MG63 (cell line): ENCODE data around the gene ARHGAP33. TPM values are rescaled to one million over a fixed set of nuclear protein-coding genes. Genes with fewer than 3 reads are reported as not detected.
"Not testable (repeated sequence)": the region's sequence is repeated elsewhere in the genome, so short reads cannot be mapped to it uniquely, and the experiment has no call there.

Source experiments
- DNase-seq: peaks from one replicate; pipeline ENCODE4 v3.0.0-alpha.2; 2020
- H3K27me3 ChIP-seq: fragments of 250-450 bp; sonication (Bioruptor Pico); 2 replicates; pipeline ENCODE4 v1.5.1; 2020; ENCODE audit warnings: mild to moderate bottlenecking, moderate library complexity
- H3K36me3 ChIP-seq: fragments of 250-450 bp; sonication (Bioruptor Pico); 2 replicates; pipeline ENCODE4 v1.5.1; 2020; ENCODE audit warnings: mild to moderate bottlenecking, moderate library complexity
- H3K4me3 ChIP-seq: fragments of 250-450 bp; sonication (Bioruptor Pico); 2 replicates; pipeline ENCODE4 v1.5.1; 2020; ENCODE audit warnings: mild to moderate bottlenecking, moderate library complexity
- H3K9me3 ChIP-seq: fragments of 250-450 bp; sonication (Bioruptor Pico); 2 replicates; pipeline ENCODE4 v1.5.1; 2020; ENCODE audit warnings: mild to moderate bottlenecking, moderate library complexity
- total RNA-seq: library from RNA; depleted of rRNA; stranded (reverse); fragments of >200 nt; shearing (Covaris generic); gene quantifications from 2 replicates; pipeline ENCODE4 v1.2.3, GENCODE V29; 2014; ENCODE audit warnings: low replicate concordance

Gene ARHGAP33
- total RNA-seq, 1 experiment from 2014 or later, result 1.6 TPM

GRCh38 chr19:35793381-35794165, 18.2 kb downstream of the ARHGAP33 start:
- Histone ChIP-seq H3K27me3 (peaks cover 9% of the 10 kb centered on the region), H3K36me3 (no peaks in the 10 kb centered on the region), H3K9me3 (no peaks in the 10 kb centered on the region), H3K4me3 (no peak overlapping the region)
- DNase-seq, result no peak

GRCh38 chr19:35795564-35795963, 20.2 kb downstream of the ARHGAP33 start:
- H3K36me3 ChIP-seq, DNase-seq, H3K4me3 ChIP-seq, H3K9me3 ChIP-seq, H3K27me3 ChIP-seq: not testable (repeated sequence)

- no peak overlapping the region for H3K4me3 ChIP-seq
- H3K9me3 ChIP-seq, result no peaks in the 10 kb centered on the region
- peaks cover 11% of the 10 kb centered on the region for H3K27me3 ChIP-seq
- no peaks in the 10 kb centered on the region for H3K36me3 ChIP-seq
- no peak for DNase-seq
Observed at GRCh38 chr19:35796645-35797542, 21.5 kb downstream of the ARHGAP33 start.

- no peak overlapping the region for H3K4me3 ChIP-seq
- H3K36me3 ChIP-seq, result no peaks in the 10 kb centered on the region
- DNase-seq, result no peak
- no peaks in the 10 kb centered on the region for H3K9me3 ChIP-seq
- H3K27me3 ChIP-seq, result peaks cover 12% of the 10 kb centered on the region
Observed at GRCh38 chr19:35797663-35798062, 22.3 kb downstream of the ARHGAP33 start.

GRCh38 chr19:35801828-35802227, 26.5 kb downstream of the ARHGAP33 start:
- H3K4me3 ChIP-seq, result no peak overlapping the region
- no peaks in the 10 kb centered on the region for H3K9me3 ChIP-seq
- DNase-seq, result no peak
- H3K36me3 ChIP-seq, result no peaks in the 10 kb centered on the region
- H3K27me3 ChIP-seq, result peaks cover 18% of the 10 kb centered on the region

GRCh38 chr19:35805526-35806102, 30.2 kb downstream of the ARHGAP33 start:
- H3K4me3 ChIP-seq, result no peak overlapping the region
- no peaks in the 10 kb centered on the region for H3K36me3 ChIP-seq
- H3K27me3 ChIP-seq, result peaks cover 24% of the 10 kb centered on the region
- H3K9me3 ChIP-seq, result no peaks in the 10 kb centered on the region
- no peak for DNase-seq

GRCh38 chr19:35806597-35806996, 31.2 kb downstream of the ARHGAP33 start:
- Histone ChIP-seq H3K4me3 (no peak overlapping the region), H3K27me3 (peaks cover 24% of the 10 kb centered on the region), H3K36me3 (no peaks in the 10 kb centered on the region), H3K9me3 (no peaks in the 10 kb centered on the region)
- DNase-seq, result no peak

- Histone ChIP-seq H3K4me3 (no peak overlapping the region), H3K27me3 (peaks cover 21% of the 10 kb centered on the region), H3K36me3 (no peaks in the 10 kb centered on the region), H3K9me3 (no peaks in the 10 kb centered on the region)
- DNase-seq, result no peak
Observed at GRCh38 chr19:35807633-35808032, 32.3 kb downstream of the ARHGAP33 start.

GRCh38 chr19:35811317-35812219, 36.2 kb downstream of the ARHGAP33 start:
- no peak for DNase-seq
- Histone ChIP-seq H3K4me3 (no peak overlapping the region), H3K36me3 (no peaks in the 10 kb centered on the region), H3K9me3 (no peaks in the 10 kb centered on the region), H3K27me3 (peaks cover 17% of the 10 kb centered on the region)

- peaks cover 17% of the 10 kb centered on the region for H3K27me3 ChIP-seq
- no peak within 1 kb of the TSS for H3K4me3 ChIP-seq
- H3K9me3 ChIP-seq, result no peaks in the 10 kb centered on the region
- H3K36me3 ChIP-seq, result no peaks in the 10 kb centered on the region
- DNase-seq, result no peak
Observed at GRCh38 chr19:35812220-35813042, 37.1 kb downstream of the ARHGAP33 start, which contains the start of gene PRODH2. TSS of gene PRODH2 (minus strand) at chr19:35812845. CDS start at chr19:35812805, 40 bp downstream.

GRCh38 chr19:35813043-35813890, 37.9 kb downstream of the ARHGAP33 start:
- peaks cover 13% of the 10 kb centered on the region for H3K27me3 ChIP-seq
- DNase-seq, result no peak
- no peaks in the 10 kb centered on the region for H3K9me3 ChIP-seq
- no peak overlapping the region for H3K4me3 ChIP-seq
- no peaks in the 10 kb centered on the region for H3K36me3 ChIP-seq

- peaks cover 25% of the 10 kb centered on the region for H3K27me3 ChIP-seq
- DNase-seq, result no peak
- H3K4me3 ChIP-seq, result no peak overlapping the region
- no peaks in the 10 kb centered on the region for H3K36me3 ChIP-seq
- no peaks in the 10 kb centered on the region for H3K9me3 ChIP-seq
Observed at GRCh38 chr19:35816262-35816661, 40.9 kb downstream of the ARHGAP33 start.

- H3K9me3 ChIP-seq, result no peaks in the 10 kb centered on the region
- H3K4me3 ChIP-seq, result no peak overlapping the region
- no peak for DNase-seq
- H3K27me3 ChIP-seq, result peaks cover 26% of the 10 kb centered on the region
- H3K36me3 ChIP-seq, result no peaks in the 10 kb centered on the region
Observed at GRCh38 chr19:35816846-35817245, 41.5 kb downstream of the ARHGAP33 start.

GRCh38 chr19:35818445-35818844, 43.1 kb downstream of the ARHGAP33 start:
- no peak for DNase-seq
- peaks cover 33% of the 10 kb centered on the region for H3K27me3 ChIP-seq
- H3K9me3 ChIP-seq, result no peaks in the 10 kb centered on the region
- H3K36me3 ChIP-seq, result no peaks in the 10 kb centered on the region
- no peak overlapping the region for H3K4me3 ChIP-seq

- no peaks in the 10 kb centered on the region for H3K9me3 ChIP-seq
- H3K4me3 ChIP-seq, result no peak overlapping the region
- DNase-seq, result no peak
- no peaks in the 10 kb centered on the region for H3K36me3 ChIP-seq
- H3K27me3 ChIP-seq, result peaks cover 46% of the 10 kb centered on the region
Observed at GRCh38 chr19:35822579-35822978, 47.2 kb downstream of the ARHGAP33 start.
